Adipose tissue (tissue), 3 donors: Measurements from ENCODE around the gene SLC27A2. TPM values are rescaled to one million over a fixed set of nuclear protein-coding genes. Genes with fewer than 3 reads are reported as not detected.
"Not testable (repeated sequence)": the region's sequence is repeated elsewhere in the genome, so short reads cannot be mapped to it uniquely, and the experiment has no call there.

Experiments used
- H3K27ac ChIP-seq: one replicate; pipeline ENCODE4 v1.5.1; 2013; ENCODE audit warnings: low read depth, low read length
- WGBS, 3 donors: extraction: QIAGEN DNeasy Blood & Tissue Kit; methylation state at CpG; one replicate each; pipeline ENCODE4 v1.1.7; 2013; 5-methylcytosine and 5-hydroxymethylcytosine counted together
- polyA plus RNA-seq, 3 donors: library from polyadenylated mRNA; stranded (reverse); fragments of 200-250 nt; gene quantifications; one replicate each; pipeline ENCODE4 v1.2.3, GENCODE V29; 2013
- donor health status: healthy with polysubstance abuse.
- donor health status: Bipolar disorder and iron deficiency.
- donor health status: healthy.

The SLC27A2 gene
- 1 to 10 TPM; 3.0 to 6.6 (median 5.5) TPM for polyA plus RNA-seq

DNA sequence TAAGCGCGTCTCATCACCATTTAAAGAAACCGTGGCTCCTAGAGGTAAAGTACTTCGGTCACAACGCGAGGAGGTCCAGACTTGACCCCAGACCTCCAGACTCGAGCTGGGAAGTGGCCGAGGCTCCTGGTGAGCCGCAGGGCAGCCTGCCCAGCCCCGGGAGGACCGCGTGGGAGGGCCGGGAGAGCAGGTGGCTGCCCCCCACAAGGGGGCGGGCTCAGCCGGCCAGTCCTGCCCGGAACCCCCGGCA is at the start of gene SLC27A2:
Gene SLC27A2 (plus strand): TSS at position 228 of the 250 bp plus-strand sequence. CDS start 232 bp downstream, outside the sequence.
- 1 to 4% (median 3%) methylated on average over 15 to 17 of the region's 17 CpGs for WGBS, 3 donors

DNA sequence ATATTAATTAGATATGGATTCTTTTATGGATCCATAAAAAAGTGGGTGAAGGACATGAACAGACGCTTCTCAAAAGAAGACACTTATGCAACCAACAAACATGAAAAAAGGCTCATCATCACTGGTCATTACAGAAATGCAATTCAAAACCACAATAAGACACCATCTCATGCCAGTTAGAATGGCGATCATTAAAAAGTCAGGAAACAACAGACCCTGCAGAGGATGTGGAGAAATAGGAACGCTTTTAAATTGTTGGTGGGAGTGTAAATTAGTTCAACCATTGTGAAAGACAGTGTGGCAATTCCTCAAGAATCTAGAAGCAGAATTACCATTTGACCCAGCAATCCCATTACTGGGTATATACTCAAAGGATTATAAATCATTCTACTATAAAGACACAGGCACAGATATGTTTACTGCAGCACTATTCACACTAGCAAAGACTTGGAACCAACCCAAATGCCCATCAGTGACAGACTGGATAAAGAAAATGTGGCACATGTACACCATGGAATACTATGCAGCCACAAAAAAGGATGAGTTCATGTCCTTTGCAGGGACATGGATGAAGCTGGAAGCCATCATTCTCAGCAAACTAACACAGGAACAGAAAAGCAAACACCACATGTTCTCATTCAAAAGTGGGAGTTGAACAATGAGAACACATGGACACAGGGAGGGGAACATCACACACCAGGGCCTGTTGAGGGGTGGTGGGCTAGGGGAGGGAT is 49.6 kb upstream of the SLC27A2 start:
- not testable (repeated sequence) for H3K27ac ChIP-seq
- 58 to 92% (median 67%) methylated on average over 3 of the region's 3 CpGs for WGBS, 3 donors

More for the DNA sequence above, at the start of gene SLC27A2:
- H3K27ac ChIP-seq = no peak within 1 kb of the TSS

DNA sequence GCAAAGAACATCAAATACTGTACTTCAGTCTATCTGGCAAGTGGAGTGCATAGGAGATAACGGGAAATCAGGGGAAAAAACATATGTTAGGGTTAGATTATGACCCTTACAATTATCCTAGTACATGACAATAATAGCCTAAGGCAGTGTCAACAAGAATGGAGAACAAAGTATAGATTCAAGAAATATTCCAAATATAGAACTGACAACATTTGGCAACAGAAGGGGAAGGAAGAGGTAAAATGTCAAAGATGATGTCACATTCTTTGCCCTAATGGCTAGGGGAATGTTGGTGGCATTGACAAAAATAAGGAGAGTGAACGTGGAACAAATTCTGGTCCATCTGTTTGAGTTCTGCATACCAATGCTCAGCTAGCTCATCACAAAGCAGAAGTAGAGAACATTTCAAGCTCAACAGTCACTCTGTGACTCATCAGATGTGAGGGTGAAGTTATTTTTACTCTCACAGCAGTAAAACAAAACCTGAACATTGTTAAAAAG is 47.4 kb upstream of the SLC27A2 start:
- H3K27ac ChIP-seq = no peak overlapping the region
- WGBS, 3 donors = 11 to 33% (median 14%) methylated on average over 2 of the region's 2 CpGs

DNA sequence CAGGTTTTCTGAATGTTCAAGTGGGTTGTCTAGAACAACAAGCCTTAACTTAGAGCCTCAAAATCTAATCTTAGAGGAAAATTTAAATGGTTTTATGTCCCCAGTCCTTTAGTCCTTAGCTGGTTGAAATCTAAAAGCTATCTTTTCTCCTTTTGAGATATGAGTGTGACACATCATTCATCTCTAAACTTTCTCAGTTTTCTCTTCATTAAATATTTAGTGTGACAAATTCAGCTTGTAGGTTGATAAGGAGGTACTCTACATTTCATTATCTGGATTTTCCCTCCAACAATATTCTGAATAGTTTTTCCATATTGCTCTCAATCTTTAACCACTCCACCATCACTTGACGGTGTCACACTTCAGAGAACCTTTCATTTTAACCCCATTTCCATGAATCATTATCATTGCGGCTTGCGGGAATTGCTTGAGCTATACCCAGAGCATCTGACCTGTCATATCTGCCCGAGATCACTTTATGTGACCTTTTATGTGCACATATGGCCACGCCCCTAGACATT is 46.9 kb upstream of the SLC27A2 start:
- H3K27ac ChIP-seq = no peak overlapping the region
- WGBS, 3 donors = 66 to 76% (median 74%) methylated on average over 5 of the region's 5 CpGs

DNA sequence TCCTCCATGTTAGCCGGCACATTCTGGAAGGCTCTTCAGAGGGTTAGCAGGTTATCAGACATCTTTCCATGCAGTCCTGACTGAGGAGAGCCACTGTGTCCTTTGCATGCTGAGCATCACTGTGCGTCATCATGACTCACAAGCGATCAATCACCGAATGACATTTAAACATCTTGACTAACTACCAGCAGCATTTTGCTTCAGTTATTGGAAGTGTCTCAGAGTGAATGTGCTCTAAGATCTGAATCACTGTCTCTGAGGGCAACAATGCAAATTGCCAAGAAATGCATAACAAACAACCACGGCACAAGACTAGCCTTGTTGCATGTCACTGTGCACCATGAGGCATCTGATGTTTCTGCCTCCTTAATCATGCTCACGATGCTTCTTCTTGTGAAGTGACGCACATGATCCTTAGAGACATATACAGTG is 44.6 kb upstream of the SLC27A2 start:
- WGBS, 3 donors = 87 to 89% (median 88%) methylated on average over 7 of the region's 7 CpGs
- no peak overlapping the region for H3K27ac ChIP-seq

DNA sequence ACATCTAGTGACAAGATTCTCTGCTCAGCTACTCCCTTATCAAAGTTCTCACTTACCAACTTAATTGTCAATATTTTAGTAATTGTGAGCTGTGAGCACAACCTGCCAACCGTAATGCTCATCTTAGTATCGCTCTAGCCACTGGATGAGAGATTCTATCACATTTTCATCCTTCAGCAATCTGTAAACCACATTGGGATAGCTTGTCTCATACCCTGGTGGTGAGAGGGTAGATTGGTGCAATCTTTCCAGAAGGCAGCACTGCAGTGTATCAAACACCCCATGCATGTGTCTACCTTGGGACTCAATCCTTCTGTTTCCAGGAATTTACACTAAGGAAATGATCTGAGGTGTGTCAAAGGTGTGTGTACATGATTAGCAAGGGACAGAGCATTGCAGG is 44.1 kb upstream of the SLC27A2 start:
- no peak overlapping the region for H3K27ac ChIP-seq
- WGBS, 3 donors = 82 to 95% (median 93%) methylated on average over 2 of the region's 2 CpGs

DNA sequence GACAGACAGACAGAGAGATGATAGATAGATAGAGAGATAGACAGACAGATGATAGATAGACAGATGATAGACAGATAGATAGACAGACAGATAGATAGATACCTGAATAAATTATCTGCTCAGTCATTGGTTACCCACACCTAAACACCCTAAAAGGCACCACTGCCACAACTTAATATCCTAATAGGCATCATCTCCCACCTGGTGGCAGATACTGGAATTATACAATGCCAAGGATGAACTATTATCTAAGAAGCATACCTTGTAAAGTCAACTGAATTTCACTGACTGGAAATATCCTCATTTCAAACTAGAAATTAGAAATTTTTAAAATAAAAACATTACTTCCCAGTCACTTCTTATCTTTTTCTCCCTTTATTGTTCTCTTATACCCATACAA is 43.6 kb upstream of the SLC27A2 start:
- H3K27ac ChIP-seq = no peak overlapping the region

DNA sequence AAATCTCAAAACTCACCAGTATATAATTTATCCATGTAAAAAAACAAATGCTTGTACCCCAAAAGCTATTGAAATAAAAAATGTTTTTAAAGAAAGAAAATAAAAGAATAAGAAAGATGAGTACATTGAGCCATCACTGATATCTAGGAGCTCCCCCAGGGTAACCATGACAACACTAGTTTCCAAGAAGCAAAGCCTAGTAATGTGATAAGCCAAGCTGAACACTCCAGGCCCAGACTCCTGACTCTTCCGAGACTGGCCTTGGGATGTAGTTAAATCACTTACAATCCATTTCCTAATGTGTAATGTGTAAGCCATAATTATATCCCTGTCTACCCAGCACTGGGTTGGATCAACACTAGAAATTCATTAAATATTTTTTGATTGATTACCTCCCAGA is 41.9 kb upstream of the SLC27A2 start:
- WGBS, 3 donors = 0% methylated on average over 1 of the region's 1 CpG
- H3K27ac ChIP-seq = no peak overlapping the region

DNA sequence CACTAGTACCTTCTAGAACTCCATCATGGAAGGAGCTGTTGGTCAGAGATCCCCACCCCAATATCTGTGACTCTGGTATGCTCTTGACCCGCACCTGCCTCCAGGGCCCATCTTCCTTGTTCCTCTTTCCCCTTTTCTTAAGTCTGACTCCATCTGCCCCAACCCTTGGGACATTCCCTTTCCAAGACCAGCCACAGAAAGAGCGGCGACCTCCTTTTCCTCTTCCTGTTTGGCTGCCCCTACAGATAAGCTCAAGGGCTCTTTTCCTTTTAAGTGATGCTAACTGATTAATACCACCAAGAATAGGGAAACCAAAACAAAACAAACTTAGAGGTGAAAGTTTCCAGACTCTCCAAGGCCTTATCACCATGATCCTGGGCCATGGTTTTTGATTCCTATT is 41.0 kb upstream of the SLC27A2 start:
- H3K27ac ChIP-seq = no peak overlapping the region
- 46 to 75% (median 54%) methylated on average over 3 of the region's 3 CpGs for WGBS, 3 donors

DNA sequence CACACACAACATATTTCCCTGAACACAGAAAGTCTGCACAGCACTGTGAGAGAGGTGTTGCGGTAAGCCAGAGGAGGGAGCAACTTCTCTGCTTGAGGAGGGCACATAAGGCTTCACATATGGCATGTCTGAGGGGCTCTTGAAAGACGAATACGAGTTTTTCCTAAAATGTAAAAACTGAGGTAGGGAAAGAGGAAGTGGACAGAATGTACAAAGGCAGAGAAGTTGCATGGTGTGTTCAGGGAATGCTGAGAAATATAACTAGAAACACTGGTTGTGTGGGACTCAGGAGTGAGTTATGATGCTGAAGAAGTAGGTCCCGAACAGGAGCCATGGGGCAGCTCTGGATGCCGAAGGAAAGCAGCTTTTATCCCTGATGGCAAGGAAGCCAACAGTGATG is 40.1 kb upstream of the SLC27A2 start:
- 84 to 88% (median 86%) methylated on average over 5 of the region's 5 CpGs for WGBS, 3 donors
- no peak overlapping the region for H3K27ac ChIP-seq

DNA sequence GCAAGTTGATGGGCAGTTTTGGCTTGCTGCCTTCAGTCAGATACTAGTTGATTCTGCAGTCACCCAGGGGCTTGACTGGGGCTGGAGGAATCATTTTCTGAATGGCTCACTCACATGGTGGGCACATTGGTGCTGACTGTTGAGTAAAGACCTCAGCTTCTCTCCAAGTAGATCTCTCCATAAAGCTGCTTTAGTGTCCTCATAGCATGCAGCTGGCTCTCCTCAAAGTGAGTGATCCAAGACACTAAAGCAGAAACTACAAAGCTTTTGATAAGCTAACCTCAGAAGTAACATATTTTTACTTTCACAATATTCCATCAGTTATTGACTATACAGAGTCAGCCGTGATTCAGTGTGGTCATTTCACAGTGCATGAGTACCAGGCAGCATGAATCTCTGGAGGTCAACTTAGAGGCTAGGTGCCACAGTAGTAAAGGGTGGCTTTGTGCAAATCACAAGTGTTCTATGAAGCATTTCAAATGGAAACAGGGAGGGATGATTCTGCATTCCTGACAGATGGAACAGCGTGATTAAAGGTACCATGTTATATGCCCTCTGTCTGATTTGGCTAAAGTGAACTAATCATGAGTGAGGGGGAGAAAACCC is 38.6 kb upstream of the SLC27A2 start:
- WGBS, 3 donors = 87 to 94% (median 89%) methylated on average over 2 of the region's 2 CpGs
- no peak overlapping the region for H3K27ac ChIP-seq

DNA sequence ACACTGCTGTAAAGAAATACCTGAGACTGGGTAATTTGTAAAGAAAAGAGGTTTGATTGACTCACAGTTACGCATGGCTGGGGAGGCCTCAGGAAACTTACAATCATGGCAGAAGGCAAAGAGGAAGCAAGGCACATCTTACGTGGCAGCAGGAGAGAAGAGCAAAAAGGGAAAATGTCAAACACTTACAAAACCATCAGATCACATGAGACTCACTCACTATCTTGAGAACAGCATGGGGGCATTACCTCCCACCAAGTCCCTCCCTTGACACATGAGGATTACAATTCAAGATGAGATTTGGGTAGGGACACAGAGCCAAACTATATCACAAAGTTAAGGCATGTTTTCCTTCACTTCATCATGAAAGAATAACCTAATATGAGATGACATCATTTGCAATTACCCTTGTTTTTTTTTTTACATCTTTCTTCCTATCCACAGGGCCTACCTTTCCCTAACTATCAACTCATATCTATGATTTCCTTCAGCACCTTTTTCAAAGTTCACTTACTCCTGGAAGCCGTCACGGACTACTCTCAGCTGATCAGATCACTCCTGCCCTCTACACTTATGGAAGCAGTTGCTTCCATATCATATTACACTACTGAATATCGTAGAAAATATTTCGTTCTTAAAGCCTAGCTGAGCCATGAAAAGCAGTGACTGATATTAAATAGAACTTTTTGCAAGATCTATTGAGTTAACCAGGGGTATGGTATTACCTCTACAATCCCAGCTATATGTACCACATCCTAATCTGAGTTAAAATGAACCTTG is 37.5 kb upstream of the SLC27A2 start:
- WGBS, 3 donors = 54 to 73% (median 63%) methylated on average over 6 of the region's 6 CpGs
- H3K27ac ChIP-seq = no peak overlapping the region

DNA sequence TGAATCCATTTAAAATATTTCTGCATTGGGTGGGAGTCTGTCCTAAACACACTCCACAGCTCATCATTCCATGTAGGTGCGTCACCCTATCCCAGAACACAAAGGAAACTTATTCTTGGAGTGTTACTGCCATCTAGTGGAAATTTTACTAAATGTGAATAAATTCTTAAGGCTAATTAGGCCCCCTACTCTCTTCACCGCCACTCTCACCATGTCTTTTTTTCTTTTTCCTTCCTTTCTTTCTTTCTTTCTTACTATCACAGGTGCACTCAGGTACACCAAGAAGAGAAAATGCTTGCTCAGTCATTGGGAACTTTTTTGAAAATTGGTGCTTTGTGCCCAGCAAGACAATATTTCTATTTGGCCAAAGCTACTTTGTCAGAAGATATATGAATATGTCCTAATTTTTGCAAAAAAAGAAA is 36.5 kb upstream of the SLC27A2 start:
- H3K27ac ChIP-seq = no peak overlapping the region
- 3 to 7% (median 5%) methylated on average over 2 of the region's 2 CpGs for WGBS, 3 donors

DNA sequence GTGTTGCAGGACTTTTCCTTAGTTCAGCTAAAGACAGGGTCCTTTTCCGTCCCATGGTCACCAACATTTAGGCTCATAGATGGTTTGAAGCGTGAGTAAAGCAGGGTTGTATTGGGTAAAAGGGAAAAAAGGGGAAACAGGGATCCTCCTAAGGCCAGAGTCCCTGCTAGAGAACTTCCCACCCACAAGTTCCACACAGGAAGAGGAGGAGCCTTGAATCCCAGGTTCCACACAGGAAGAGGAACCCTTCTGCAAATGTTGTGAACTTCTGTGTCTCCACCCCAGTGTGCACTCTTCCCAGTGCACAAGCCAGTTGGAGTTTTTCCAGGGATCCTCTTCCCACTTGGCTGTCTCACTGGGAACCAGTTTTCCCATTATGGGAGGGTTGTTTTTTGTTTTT is 35.4 kb upstream of the SLC27A2 start:
- no peak overlapping the region for H3K27ac ChIP-seq
- WGBS, 3 donors = 64 to 85% (median 70%) methylated on average over 2 of the region's 2 CpGs

DNA sequence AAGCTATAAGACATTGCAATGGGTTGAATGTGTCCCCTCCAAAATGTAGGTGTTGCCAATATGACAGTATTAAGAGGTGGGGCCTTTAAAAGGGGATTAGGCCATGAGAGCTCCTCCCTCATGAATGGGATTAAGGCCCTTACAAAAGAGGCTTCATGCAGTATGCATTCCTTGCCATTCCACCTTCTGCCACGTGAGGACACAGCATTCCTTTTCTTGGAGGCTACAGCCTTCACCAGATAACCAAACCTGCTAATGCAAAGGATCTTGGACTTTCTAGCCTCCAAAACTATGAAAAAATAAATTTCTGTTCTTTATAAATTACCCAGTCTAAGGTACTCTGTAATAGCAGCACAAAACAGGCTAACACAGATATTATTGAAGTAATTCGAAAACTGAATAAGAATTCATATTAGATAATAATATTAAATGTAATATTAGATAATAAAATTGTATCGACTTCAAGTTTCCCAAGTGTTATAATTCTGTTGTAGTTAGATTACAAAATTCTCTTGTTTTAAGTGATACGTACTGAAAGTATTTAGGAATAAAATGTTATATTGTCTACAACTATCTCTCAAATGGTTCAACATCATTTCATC is 33.5 kb upstream of the SLC27A2 start:
- 81 to 84% (median 81%) methylated on average over 4 of the region's 4 CpGs for WGBS, 3 donors

DNA sequence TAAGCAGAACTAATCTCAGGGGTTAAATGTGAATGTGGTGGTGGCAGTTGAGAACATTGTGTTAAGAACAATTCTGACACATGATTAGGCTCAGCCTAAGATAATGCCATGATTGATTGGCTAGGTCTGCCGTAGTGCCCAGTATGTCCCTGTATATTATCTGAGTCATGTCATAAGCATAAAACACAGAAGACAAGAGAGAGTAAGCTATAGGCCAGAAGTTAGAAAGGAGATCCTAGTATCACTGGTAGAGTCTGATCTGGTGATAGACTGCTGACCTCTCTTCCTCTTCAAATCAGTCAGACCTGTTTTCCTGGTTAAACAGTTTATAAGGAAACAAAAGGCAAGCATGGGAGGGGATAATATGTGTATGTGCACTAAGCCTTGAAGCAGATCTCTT is 32.9 kb upstream of the SLC27A2 start:
- 15 to 45% (median 35%) methylated on average over 1 of the region's 1 CpG for WGBS, 3 donors
- H3K27ac ChIP-seq = no peak overlapping the region

More for the DNA sequence above, 33.5 kb upstream of the SLC27A2 start:
- H3K27ac ChIP-seq = no peak overlapping the region

DNA sequence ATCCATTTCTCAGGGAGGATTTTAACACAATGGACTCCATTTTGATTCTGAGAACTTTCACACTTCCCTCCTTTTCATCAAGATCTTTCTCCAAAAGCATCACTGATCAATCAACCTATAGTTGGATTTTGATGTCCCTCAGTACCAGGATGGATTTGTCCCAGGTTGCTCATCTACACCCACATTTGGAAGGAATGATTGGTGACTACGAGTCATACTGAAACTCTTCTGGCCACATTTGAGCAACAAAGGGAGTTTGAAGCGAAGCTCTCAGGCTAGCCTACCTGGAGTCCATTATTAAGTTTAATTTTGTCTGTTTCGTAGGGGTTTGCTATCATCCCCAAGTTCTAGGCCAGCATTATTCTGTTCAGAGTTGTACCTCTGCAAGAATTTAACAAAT is 31.6 kb upstream of the SLC27A2 start:
- 87 to 96% (median 94%) methylated on average over 3 of the region's 3 CpGs for WGBS, 3 donors

DNA sequence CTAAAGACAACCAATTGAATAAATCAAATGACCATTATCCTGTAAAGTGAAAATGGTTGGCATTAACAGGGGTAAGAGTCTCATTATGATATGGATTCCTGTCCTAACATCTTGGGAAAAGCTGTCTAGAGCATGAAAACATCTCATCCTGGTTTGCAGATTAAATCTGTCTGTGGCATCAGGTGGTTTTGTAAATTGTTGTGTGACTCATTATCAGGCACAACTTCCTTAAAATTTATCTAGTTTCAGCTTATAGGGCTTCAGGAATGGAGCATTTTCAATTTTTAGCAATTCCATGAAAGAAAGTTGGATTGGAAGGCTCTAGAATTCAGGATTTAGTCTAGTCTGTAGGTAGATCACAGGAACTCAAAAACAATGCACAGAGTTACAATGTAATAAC is 31.1 kb upstream of the SLC27A2 start:
- H3K27ac ChIP-seq = no peak overlapping the region

More for the DNA sequence above, 31.6 kb upstream of the SLC27A2 start:
- H3K27ac ChIP-seq = no peak overlapping the region

DNA sequence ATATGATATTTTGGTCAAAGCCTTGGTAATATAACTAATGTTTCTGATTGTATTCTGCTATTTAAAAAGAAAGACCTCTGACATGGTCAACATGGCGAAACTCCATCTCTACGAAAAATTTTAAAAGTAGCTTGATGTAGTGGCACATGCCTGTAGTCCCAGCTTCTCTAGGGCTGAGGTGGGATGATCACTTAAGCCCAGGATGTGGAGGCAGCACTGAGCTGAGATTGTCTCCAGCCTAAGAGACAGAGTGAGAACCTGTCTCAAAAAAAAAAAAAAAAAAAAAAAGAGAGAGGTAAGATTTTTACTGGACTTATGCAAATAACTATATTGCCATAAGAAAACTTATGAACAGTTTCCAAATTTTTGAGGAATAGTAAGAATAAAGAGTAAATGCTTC is 30.5 kb upstream of the SLC27A2 start:
- no peak overlapping the region for H3K27ac ChIP-seq
- 91 to 95% (median 95%) methylated on average over 2 of the region's 2 CpGs for WGBS, 3 donors
